Measurements from ENCODE around the gene GNAZ.

- TF ChIP-seq POLR2AphosphoS5 (IDR thresholded peaks at IDR 0.05) (no peak), EP300 (conservative IDR thresholded peaks at IDR 0.05; ENCODE audit: poor library complexity, severe bottlenecking) (no peak), SMC3 (conservative IDR thresholded peaks at IDR 0.05; ENCODE audit: poor library complexity) (no peak)
Measured at GRCh38 chr22:23042179-23042578, 28.1 kb upstream of the GNAZ start.
